NCI-H187 treated with DMSO at 0.1 percent for 48 hours (cell line): ENCODE data around the gene MAPK11.

Experiments used
- DNase-seq: peaks from one replicate; lab custom pipeline; 2025; lab: John Stamatoyannopoulos, UW

MAPK11 gene

DNA sequence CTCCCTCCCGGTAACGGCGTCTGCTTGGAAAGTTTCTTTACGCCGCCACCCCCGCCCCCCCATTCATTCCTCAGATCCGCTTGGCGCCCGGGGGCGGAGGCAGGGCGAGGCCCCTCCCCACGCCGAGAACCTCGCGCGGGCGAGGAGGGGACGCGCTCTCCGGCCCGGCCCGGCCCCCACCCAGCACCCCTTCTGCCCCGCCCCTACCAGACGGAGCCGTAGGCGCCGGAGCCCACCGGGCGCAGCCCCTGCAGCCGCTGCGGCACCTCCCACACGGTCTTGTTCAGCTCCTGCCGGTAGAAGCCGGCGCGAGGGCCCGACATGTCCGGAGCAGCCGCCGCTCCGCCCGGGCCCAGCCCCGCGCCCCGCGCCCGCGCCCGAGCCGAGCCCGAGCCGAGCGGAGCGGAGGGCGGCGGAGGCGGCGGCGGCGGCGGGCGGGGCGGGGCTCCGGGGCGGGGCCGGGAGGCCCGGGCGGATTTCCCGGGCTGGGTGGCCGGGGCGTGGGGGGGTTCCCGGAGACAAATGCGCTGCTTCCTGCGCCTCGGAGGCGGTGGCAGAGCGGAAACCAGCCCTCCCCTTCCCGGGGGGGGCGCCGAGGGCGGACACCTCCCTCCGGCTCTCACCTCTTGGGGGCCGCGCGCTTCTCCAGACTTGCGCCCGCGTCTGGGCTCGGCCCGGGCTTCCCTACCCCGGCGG is at the start of gene MAPK11:
Gene MAPK11 (minus strand): TSS at position 411 of the 696 bp plus-strand sequence. CDS start 88 bp downstream, at position 323.
- no peak for DNase-seq

- no peak for DNase-seq
These were observed 49.3 kb upstream of the MAPK11 start for GRCh38 chr22:50319503-50319951.

DNA sequence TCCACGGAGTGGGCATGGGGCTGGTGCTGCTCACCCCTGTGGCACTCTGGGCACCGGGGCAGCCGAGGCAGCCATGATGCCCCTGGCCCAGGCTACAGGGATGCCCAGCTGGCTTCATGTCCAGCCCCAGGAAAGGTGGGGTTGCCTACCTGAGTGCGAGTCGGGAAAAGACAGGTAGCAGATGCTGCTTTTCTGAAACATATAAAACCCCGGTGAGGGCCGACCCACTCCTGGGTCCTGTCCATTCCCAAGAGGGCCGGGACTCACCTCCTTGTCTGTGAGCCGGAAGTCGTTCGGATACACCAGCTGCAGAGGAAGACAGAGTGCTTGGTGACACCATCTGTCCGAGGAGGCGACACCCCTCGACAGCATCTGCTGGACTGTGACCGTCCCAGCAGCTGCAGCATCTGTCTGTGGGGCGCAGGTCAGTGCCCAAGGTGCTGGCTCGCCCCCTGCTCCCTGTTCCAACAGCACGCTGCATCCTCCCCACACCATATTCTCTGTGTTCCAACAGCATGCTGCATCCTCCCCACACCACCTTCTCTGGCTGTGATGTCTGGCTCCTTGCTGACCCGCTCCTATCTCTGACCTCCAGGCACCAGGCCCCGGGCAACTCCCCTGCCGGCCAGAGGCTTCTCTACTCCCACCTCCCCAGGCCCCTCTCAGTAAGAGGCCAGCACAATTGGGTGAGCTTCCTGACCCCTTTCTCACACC is 48.7 kb upstream of the MAPK11 start:
- no peak for DNase-seq

DNA sequence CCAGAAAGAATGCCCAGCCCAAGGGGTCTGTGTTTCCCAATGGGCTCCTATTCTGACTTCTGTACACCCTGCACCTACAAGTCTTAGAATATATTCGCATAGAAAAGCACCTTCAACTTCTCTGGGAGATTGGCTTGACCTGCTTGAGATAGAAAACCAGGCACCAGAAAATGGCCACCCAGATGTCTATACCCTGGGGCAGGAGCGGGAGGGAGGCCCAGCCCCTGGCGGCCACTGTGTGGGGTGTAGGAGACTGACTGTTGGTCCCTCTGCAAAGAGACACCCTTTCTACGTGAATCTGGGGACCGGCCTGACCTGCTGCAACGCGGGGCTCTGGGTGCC is 48.1 kb upstream of the MAPK11 start:
- no peak for DNase-seq

GRCh38 chr22:50317674-50318073 is 47.5 kb upstream of the MAPK11 start:
- DNase-seq, result no peak

DNA sequence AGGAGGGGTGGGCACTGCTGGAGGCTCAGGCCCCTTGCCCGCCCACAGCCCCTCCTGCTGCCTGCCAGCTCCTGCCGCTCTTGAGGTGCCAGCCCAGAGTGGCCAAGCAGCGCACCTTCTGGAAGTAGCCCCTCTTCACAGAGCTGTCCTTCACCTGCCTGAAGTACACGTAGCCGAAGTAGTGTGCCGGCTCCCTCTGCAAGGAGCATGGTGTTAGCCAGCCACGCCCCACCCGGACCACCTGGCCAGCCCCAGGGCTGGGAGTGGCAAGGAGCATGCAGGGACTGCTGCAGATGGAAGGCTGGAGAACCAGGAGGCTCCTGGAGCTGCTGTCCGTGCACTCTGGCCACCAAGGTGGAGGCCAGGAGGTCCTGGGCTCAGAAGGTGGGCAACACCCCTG is 47.0 kb upstream of the MAPK11 start:
- no peak for DNase-seq

DNA sequence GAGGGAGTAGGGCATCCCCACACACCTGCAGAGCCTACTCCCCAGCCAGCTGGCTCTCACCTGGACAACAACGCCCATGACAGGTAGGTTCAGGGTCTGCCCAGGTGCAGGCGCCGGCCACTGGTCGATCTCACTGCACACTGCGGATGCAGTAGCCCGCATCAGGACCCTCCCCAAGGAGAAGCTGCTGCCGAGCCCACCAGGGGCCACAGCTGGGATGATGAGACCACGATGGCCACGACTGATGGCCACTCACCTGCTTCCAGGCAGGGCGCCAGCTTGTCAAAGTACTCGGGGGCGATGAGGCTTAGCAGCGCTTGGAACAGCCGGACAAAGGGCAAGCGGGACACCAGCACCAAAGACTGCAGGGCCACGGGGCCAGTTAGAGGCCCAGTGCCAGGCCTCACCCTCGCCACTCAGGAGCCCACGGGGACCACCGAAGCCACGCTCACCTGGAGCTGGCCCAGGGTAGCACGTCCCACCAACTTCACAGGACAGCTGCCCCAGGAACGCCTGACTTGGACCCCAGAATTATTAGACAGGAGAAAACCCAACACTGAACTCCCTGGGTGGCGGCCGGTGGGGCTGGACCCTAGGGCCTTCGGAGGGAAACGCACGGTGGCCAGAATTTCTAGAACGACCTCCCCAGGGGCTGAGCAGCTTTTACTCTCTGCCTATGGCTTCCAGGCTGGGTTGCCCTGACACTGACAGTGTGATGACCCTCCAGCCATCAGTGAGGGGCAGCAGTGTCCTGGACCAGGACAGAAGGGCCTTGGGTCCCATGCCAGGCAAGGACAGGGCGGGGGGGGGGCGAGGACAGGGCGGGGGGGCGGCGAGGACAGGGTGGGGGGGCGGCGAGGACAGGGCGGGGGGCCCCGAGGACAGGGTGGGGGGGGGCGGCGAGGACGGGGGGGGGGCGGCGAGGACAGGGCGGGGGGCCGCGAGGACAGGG is 46.2 kb upstream of the MAPK11 start:
- no peak for DNase-seq

- no peak for DNase-seq
These were observed 45.3 kb upstream of the MAPK11 start for GRCh38 chr22:50315289-50316113.

DNA sequence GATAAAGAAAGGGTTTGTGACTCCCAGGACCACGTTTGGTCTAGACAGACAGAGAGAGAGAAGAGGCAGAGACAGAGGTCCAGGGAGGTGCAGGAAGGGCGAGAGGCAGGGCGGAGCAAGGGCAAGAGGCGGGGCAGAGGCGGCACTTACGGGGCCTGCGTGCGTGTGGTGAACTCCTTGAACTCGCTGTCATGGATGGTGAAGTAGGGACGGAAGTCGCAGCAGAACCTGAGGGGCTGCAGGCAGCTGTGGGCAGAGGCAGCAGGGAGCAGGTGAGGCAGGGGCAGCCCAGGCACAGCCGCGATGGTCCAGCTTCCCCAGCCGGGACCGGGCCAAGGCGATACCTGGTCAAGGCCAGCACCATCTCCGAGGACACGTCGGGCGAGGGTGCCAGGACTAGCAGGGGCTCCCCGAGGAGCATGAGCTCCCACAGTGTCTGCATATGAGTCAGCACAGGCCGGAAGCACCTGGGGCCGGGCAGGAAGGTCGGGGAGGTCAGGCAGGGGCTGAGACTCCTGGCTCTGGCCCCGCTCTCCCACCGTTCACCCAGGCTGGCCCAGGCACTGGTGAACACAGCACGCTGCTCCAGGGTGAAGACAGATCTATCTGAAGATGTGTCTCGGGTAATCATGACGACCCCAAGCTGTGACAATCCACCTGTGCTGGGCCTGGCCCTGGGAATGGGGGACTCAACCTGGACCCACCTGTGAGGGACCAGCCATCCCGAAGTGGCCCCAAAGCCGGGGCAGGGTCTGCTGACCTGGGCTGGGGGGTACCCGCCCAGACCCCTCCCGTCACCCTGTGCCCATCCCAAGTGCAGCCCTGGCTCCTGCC is 44.5 kb upstream of the MAPK11 start:
- DNase-seq, result no peak

GRCh38 chr22:50314081-50314454 is 43.9 kb upstream of the MAPK11 start:
- DNase-seq, result no peak

GRCh38 chr22:50313600-50313999 is 43.4 kb upstream of the MAPK11 start:
- DNase-seq, result no peak

GRCh38 chr22:50313021-50313420 is 42.8 kb upstream of the MAPK11 start:
- no peak for DNase-seq

- DNase-seq, result no peak
These were observed 42.2 kb upstream of the MAPK11 start for GRCh38 chr22:50312371-50312770.

DNA sequence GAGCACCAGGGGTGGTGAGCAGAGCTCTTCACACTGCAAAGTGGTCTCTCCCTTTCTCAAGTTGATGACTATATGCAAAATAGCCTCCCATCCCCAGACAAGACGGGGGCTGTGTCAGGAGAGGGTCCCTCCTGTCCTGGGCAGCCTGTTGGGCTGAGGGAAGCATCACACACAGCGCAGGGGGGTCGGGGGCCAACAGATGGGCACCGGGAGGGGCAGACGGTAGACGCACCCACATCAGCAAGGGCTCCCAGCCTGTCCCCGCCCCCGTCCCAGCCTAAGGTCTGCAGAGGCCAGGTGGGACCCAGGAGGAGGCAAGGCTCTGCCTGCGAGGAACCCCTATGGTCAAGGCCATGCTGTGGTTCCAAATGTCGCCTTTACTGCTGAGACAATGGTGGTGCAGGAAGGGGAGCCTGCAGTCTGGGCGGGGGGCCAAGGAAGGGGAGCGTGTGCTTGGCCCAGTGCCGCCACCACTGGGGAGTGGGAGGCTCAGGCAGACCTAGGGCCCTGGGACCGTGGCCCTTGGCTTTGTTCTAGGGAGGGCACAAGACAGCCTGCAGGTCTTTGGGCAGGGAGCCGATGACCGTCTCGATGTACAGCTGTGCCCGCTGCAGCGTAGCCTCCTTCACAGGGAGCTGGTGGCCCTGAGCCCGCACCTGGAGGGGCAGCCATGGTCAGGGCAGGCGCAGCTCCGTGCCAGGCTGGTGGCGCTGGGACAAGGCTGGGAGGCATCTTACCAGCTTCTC is 41.6 kb upstream of the MAPK11 start:
- DNase-seq, result no peak

- DNase-seq, result no peak
These were observed 40.8 kb upstream of the MAPK11 start for GRCh38 chr22:50310949-50311444.

GRCh38 chr22:50310031-50310722 is 40.0 kb upstream of the MAPK11 start:
- DNase-seq, result no peak

- no peak for DNase-seq
These were observed 39.4 kb upstream of the MAPK11 start for GRCh38 chr22:50309601-50309991.

DNA sequence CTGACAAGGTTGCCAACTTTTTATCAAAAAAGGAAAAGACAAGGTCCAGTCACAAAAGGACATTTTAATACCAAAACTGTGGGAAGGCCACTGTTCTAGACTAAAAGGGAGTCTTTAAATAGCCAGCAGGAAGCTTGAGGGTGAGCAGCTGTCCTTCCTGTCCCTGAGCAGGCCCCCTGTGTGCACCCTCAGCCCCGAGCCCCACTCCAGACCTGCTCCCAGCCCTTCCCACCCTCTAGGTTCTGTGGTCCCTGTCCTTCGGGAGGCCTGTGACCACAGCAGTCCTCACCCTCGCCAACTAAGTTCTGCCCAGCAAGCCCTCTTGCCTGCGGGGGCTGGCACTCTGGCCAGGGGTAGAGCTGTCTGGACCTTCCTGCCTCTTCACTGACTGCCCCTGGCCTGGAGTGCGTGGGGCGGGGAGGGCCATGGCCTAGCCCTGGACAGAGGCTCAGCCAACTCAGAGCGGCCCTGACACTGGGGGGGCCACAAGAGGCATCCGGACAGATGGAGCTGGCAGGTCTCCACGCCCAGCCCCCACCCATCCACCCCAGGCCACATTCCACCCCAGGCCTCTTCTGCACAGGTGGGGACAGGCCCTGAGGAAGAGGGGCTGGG is 38.9 kb upstream of the MAPK11 start:
- DNase-seq, result no peak

GRCh38 chr22:50308597-50308935 is 38.4 kb upstream of the MAPK11 start:
- DNase-seq, result no peak
